ENCODE measurements around the gene FUT9.
"Not testable (repeated sequence)": the region's sequence is repeated elsewhere in the genome, so short reads cannot be mapped to it uniquely, and the experiment has no call there.

Gene FUT9

GRCh38 chr6:96246563-96246962 lies 230.8 kb downstream of the FUT9 start:
- in situ Hi-C loops (cut with MboI; ENCODE audit: low pct_unique_long_range_greater_than_20kb, low sequenced_read_pairs), result no loop called here

GRCh38 chr6:96249755-96250154 lies 234.0 kb downstream of the FUT9 start:
- in situ Hi-C loops (cut with MboI; ENCODE audit: low pct_unique_long_range_greater_than_20kb, low sequenced_read_pairs), result no loop called here
- DNase-seq, result no peak

More at GRCh38 chr6:96246563-96246962, 230.8 kb downstream of the FUT9 start:
- DNase-seq, result no peak

GRCh38 chr6:96257751-96258150 lies 242.0 kb downstream of the FUT9 start:
- DNase-seq, result no peak
- in situ Hi-C loops (cut with MboI; ENCODE audit: low pct_unique_long_range_greater_than_20kb, low sequenced_read_pairs), result no loop called here

- in situ Hi-C loops (cut with MboI; ENCODE audit: low pct_unique_long_range_greater_than_20kb, low sequenced_read_pairs); DNase-seq: not testable (repeated sequence)
Observed at GRCh38 chr6:96260787-96261430, 245.1 kb downstream of the FUT9 start.

Measured in KBM-7 (cell line).